ENCODE data around the gene BAIAP2L2.
A peak's percentile ranks its signal among the peaks of the same experiment; 100 is the strongest.
"Not testable (repeated sequence)": the region's sequence is repeated elsewhere in the genome, so short reads cannot be mapped to it uniquely, and the experiment has no call there.

Gene BAIAP2L2

GRCh38 chr22:38126928-38127668 lies 16.6 kb upstream of the BAIAP2L2 start:
- no peak for DNase-seq

- DNase-seq: no peak
Measured at GRCh38 chr22:38125751-38126201, 15.3 kb upstream of the BAIAP2L2 start.

DNA sequence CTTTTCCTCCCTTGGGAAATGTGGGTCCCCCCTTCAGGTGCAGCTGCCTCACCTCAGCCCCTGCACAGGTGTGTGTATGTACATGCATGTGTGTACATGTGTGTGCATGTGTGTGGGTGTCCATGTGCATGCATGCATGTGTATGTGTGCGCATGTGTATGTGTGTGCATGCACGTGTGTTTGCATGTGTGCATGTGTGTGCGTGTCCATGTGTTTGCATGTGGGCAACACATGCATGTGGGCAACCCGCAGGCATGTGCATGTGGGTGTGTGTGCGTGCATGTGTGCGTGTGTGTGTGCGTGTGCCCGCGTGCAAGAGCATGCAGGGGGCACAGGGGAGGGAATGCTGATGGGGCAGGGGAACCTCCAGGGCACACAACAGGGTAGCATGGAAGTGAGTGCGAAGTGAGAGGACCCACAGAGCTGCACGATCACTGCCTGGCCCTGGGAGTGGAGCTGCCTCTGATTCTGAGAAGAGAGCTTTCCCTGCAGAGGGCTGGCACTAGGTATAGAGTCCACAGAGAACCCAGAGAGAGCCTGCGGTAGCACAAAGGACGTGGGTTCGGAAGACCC lies 14.6 kb upstream of the BAIAP2L2 start:
- no peak for DNase-seq

GRCh38 chr22:38124236-38124974 lies 13.9 kb upstream of the BAIAP2L2 start:
- DNase-seq: no peak

DNA sequence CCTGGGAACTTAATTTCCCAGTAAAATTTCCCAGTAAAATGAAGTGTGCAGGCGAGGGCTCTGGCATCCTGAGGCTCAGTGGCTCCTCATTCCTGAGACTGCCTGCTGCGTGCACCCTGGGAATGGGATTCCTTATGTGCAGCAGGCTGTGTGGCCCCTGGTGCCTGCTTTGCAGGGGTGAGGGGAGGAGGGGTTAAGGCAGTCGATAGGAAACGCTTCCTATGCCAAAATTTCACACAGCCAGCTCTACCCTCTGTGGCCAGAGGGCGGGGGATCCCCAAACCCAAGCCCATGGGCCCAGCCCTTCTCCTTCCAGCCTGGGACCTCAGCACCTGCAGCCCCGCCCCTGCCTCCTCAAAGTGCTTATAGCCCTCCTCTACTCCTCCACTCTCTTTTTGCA lies 12.1 kb upstream of the BAIAP2L2 start:
- no peak for DNase-seq

DNA sequence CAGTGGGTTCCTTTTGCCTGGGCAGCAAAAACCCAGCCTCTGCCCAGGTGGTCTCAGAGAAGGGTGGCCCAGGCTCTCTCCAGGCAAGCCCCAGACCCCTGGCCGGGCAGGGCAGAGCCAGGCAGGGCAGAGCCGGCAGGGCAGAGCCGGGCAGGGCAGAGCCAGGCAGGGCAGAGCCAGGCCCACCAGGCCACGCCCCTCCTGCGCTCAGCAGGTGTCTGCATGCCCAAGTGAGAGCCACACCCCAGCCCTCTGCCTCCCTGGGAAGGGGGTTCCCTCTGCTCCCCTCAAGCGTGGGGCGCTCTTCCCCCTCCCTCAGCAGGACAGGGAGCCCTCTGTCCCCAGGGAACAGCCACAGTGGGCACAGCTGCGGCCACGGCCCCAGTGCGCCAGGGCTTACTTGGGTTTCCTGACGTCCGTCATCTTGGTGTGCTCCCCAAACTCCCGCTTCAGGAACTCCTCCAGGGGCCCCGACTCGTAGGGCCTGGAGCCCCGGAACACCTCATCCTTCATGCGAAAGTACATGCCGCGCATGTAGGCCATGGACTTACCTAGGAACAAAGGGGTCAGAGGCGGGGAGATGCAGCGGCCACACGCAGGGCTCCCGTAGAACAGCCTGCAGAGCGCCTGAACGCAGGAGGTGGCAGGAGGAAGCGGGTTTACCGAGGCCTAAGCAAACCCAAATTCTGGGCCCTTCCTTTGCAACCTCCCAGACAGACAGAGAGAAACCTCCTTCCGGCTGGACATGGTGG lies 10.1 kb upstream of the BAIAP2L2 start:
- no peak for DNase-seq

- not testable (repeated sequence) for DNase-seq
Measured at GRCh38 chr22:38118747-38119146, 8.3 kb upstream of the BAIAP2L2 start.

GRCh38 chr22:38118182-38118581 lies 7.7 kb upstream of the BAIAP2L2 start:
- DNase-seq: no peak

GRCh38 chr22:38117556-38117955 lies 7.1 kb upstream of the BAIAP2L2 start:
- not testable (repeated sequence) for DNase-seq

DNA sequence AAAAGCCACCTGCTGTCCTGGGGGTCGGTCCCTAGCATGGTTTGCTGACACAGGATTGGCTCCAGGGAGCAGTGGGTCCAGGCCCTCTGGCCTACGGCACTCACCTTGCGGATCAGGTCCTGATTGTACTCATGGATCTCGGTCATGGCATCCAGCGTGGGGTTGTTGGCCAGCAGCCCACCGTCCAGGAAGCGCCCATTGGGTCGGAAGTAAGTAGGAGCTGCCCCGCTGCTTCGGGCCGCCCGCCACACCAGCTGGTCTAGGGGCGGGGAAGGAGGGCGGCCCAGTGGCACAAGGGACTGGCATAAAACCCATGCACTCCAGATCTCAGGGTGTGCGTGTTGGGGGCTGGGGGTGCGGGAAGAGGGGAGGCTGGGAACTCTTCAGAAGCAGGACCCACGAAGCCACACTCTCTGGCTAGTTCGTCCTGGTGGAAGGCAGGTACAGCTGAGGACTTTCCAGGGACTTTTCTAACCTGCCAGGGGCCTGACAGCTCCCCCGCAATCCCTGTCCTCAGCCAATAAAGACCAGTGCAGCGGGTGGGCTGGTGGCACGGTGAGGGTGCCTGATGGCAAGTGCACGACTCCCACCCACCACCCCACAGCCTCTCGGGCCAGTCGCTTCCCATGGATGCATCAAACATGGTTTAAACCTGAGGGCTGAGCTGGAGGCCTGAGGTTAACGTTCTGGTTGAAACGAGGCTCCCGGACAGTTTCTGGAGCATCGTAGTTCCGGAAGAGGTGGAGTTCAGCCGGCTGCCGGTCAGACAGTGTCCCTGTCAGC lies 5.1 kb upstream of the BAIAP2L2 start:
- no peak for DNase-seq

DNA sequence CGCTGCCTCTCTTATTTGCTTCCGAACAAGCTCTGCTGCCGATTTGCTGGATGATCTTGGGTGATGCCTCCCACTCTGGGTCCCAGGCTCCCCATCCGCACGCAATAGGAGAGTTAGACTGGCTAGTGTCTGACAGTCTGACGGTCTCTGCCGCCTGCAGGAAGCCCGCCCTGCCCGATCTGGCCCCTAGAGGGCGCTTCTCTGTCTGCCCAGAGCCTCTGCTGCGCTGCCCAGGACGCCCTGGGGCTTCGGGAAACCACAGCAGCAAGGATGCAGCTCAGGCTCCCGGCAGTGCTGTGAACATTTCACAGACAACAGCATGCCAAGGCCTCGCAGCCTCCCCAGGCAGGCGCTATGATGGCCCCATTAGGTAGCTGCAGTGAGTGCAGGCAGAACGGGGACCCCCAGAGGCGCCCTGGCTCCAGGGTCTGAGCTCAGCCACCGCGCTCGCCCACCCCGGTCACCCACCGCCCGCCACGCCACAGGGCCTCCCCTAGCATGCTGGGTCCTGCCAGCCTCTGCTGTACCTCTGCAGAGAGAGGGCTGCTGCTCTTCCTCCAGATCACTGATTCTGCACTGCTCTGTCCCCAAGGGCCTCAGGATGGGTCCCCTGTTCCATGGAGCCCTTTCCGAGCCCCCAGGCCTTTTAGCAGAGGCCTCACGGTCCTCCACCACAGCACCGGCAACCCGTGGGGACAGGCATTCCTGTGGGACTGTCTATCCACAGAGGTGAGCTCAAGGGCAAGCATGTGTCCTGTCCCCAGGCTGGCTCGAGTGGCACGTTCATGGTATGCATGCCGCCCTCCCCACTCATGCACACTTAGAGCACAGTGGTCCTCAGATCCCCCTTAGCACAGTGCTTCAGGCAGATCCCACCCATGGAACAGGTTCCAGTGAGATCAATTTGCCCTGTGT lies 4.3 kb upstream of the BAIAP2L2 start:
- peak; percentile 56 for DNase-seq

DNA sequence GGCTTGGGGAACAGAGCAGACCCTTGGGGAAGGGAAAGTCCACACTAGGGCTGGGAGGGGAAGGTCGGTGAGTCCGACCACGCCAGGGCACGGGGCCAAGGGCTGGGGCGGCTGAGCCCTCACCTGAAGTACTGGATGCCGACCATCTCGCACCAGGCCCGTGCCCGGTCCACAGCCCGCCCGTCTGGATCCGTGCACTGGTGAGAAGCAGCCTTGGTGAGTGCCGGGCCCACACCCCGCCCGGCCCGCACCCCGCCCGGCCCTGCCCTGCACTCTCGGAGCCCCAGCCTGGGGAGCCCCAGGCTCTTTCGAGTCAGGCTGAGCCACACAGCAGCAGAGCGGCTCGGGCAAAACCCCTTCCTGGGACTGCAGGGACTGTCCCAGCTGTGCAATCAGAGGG lies 1.9 kb upstream of the BAIAP2L2 start:
- DNase-seq: no peak

GRCh38 chr22:38111925-38112355 lies 1.5 kb upstream of the BAIAP2L2 start:
- no peak for DNase-seq

DNA sequence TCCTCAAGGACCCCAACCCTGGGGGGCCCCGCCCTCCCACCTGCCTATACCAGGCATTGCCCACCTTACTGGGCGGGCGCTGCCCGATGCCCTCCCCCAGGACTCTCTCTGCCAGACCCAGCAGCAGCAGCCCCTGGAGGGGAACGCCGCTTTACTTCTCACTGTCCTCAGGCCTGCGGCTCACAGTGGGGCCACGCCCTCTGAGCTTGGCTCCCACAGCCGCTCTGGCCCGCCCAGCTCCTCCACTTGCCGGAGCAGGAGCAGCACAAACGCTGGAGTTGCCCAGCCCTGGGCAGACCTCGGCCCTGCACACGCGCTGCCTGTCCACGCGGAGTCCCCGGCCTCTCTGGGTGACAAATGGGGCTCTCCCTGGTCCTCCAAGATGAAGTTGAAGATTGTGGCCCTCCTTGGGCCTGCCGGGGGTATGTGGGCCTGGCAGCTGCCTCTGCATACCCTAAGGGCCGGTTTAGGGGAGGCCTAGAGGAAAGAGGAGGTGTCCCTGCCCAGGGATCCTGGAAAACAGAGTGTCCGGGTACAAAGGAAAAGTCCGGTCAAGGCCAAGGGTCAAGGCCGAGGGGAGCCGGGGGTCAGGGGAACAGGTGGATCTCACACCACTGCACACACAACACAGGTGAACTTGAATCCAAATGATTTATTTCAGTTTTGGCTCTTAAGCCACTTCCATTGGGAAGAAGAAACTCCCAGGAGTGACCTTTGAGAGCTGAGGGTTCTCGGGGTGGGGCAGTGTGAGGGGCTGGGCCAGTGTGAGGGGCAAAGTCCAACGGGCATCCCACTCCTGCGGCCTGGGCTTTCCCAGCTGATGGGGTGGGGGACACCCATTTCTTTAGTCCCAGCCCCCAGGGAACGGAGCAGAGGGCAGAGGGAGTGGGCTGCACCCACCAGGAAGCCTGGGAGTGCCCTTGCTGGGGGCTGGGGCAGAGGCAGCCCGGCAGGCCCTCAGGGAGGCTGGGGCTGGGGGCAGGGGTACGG lies 674 bp upstream of the BAIAP2L2 start:
- no peak for DNase-seq

DNA sequence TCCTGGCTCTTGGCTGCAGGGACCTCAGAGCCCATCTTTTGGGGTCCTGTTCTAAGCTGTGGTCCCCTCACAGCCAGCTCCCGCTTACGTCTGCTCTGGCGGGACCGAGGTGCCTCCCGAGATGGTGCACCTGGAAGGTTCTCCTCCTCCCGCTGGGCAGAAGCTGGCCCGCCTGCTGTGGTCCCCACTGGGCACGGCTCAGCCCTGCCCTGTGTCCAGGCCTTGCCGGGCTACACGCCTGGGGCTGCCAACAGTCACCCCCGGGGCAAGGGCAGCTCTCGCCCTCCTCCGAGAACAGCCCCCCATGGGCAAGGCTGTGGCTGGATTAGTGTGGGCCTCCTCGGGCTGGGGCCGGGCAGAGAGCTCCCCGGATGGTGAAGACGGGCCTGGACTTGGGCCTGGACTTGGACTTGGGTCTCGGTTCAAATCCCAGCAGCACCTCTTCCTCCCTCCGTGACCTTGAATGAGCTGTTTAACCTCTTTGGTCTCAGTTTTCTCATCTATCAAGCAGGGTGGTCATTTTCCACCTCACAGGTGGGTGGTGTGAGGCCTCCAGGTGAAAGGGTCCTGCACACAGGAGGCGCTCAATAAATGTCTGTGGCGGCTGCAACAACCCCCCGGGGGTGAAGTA lies 998 bp downstream of the BAIAP2L2 start:
- no peak for DNase-seq

GRCh38 chr22:38108561-38109319 lies 1.7 kb downstream of the BAIAP2L2 start:
- DNase-seq: no peak

DNA sequence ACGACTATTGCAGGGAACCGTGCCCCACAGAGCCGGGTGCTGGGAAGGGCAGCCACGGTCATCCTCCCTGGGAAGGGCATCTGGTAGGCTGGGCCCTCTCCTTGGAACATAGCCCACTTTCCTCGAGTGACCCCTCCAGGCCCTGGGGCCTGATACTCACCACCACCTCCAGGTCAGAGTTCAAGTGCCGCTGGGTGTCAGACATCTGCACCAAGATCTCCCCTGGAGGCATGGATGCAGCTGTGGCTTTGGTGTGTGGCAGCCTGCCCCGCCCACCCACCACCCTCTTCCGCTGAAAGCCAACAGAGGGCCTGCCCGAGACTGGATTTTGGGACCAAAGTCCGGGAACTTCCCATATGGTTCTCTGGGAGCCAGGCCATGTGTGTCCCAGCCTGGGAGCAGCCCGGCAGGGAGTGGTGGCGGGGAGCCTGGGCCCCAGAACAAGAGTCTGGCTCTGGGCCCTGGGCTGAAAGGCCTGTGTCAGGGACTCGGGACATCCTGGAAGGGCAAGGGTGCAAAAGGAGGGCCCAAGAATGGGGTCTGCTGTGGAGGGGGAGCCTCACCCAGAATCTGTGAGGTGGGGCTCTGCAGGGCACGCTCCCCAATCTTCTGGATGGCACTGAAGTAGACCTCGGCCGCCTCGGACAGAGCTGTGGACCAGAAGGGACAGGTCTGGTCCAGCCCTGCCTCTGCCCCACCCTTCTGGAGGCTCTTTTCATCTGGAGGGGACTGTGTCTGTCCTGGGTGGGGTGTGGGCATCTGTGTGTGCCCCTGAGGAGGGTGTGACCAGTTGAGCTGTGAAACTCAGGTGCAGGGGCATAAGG lies 2.6 kb downstream of the BAIAP2L2 start:
- DNase-seq: no peak

All from SHP77 (cell line).